HG03280 (cell line): ENCODE measurements around the gene FIBP.

Experiments used
- ATAC-seq: cut with Tn5 transposase; IDR thresholded peaks from one replicate; pipeline ENCODE4 v1.9.1; 2021; ENCODE audit warnings: mild to moderate bottlenecking, moderate library complexity; ENCODE audit not compliant: unreplicated experiment

Gene FIBP

GRCh38 chr11:65860278-65861164 lies 27.8 kb downstream of the FIBP start, which contains the start of gene MUS81:
MUS81 (plus strand) TSS chr11:65860433; CDS start chr11:65860754, 321 bp downstream.
- peak; percentile 22 for ATAC-seq

GRCh38 chr11:65859812-65860277 lies 28.4 kb downstream of the FIBP start:
- ATAC-seq = no peak

- ATAC-seq = peak; percentile 49
Observed at GRCh38 chr11:65859095-65859811, 29.0 kb downstream of the FIBP start.

GRCh38 chr11:65858681-65859087 lies 29.6 kb downstream of the FIBP start:
- no peak for ATAC-seq

- ATAC-seq = peak; percentile 50
Observed at GRCh38 chr11:65857853-65858680, 30.2 kb downstream of the FIBP start, which contains the start of gene CFL1. CFL1 (minus strand) TSS chr11:65858180; CDS start chr11:65858099, 81 bp downstream.

- peak; percentile 5 for ATAC-seq
Observed at GRCh38 chr11:65857500-65857852, 30.8 kb downstream of the FIBP start.

GRCh38 chr11:65856689-65857499 lies 31.4 kb downstream of the FIBP start:
- peak; percentile 28 for ATAC-seq

GRCh38 chr11:65855927-65856363 lies 32.3 kb downstream of the FIBP start:
- ATAC-seq = no peak

- no peak for ATAC-seq
Observed at GRCh38 chr11:65854852-65855837, 33.1 kb downstream of the FIBP start.

- no peak for ATAC-seq
Observed at GRCh38 chr11:65854161-65854592, 34.1 kb downstream of the FIBP start.

GRCh38 chr11:65853246-65853979 lies 34.9 kb downstream of the FIBP start:
- no peak for ATAC-seq

- ATAC-seq = no peak
Observed at GRCh38 chr11:65852508-65853245, 35.6 kb downstream of the FIBP start.

GRCh38 chr11:65851811-65852507 lies 36.3 kb downstream of the FIBP start:
- no peak for ATAC-seq

- no peak for ATAC-seq
Observed at GRCh38 chr11:65851083-65851579, 37.1 kb downstream of the FIBP start.

- ATAC-seq = no peak
Observed at GRCh38 chr11:65850217-65851082, 37.8 kb downstream of the FIBP start.
